Erythroblast (primary cell): ENCODE measurements around the gene PINK1.

Experiments
- GATA1 ChIP-seq: IDR thresholded peaks from 2 replicates; pipeline ENCODE4 v1.6.1; 2011; ENCODE audit warnings: low read depth, mild to moderate bottlenecking, control low read depth, low read length, moderate library complexity
- POLR2A ChIP-seq: IDR thresholded peaks from 2 replicates; pipeline ENCODE4 v1.6.1; 2011; ENCODE audit warnings: mild to moderate bottlenecking, low read length

DNA sequence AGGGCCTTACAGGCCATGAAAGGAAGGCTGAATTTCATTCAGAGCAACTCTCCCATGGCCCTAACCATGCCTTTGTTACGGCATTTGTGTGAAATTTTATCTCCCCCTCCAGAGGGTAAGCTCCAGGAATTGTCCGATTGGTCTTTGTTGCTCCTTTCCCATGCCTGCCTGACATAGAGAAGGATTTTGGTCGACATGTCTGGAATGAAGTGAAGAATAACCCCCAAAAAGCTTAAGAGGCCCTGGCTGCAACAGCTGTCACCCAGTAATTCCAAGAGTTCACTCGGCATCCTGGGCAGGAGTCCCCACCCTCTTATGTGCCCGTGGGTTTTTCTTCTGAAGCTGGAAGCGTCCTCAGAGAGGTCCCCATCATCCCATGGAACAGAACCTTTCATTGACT lies 23.7 kb upstream of the PINK1 start:
- no peak for TF ChIP-seq POLR2A
- TF ChIP-seq GATA1, result no peak
